ENCODE results near the gene FUT2. TPM values are rescaled to one million over a fixed set of nuclear protein-coding genes. Genes with fewer than 3 reads are reported as not detected.
A peak's percentile ranks its signal among the peaks of the same experiment; 100 is the strongest.

The FUT2 gene
- total and polyA plus RNA-seq, 2 of the 13 experiments (the other 11 are each of a cell fraction or from before 2014, with no cell fraction given): 0.07 TPM; not detected in 1

DNA sequence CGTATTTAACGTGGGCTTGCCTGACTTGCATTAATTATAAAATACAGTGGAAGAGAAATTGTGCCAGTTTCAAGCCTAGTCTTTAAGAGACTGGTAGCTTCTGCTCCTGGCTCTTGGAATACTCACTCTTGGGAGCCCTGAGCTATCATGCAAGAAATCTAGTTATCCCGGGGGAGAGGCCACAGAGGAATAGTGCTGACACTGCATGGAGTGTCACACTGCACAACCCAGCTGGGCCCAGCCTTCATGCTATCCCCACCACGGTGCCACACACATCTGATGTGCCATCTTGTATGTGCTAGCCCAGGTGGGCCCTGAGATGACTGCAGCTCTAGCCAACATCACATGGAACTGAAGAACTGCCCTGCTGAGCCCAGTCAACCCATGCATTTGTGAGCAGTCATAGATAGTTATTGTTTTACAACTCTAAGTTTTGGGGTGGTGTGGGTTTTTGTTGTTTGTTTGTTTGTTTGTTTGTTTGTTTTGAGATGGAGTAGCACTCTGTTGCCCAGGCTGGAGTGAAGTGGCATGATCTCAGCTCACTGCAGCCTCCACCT, 15.4 kb downstream of the FUT2 start:
- Histone ChIP-seq H3K9me3 (ENCODE audit: low read length) (peaks cover 4% of the 10 kb centered on the region; the same call in 1 of the 2 replicates), H3K36me3 (replicated peaks in 1 of 2; ENCODE audit: control insufficient read depth in 1 of 2, insufficient read depth in 2 of 2, low read length in 2 of 2) (no peaks in the 10 kb centered on the region), H3K27ac (ENCODE audit: extremely low read length, insufficient read depth, low read length) (no peak overlapping the region), H3K79me2 (ENCODE audit: insufficient read depth, low read length) (peaks cover 5% of the 10 kb centered on the region), H4K20me1 (ENCODE audit: insufficient read depth, low read length) (no peaks in the 10 kb centered on the region), H3K4me3 (replicated peaks in 1 of 3; ENCODE audit: insufficient read depth in 1 of 3, low read depth in 2 of 3, low read length in 3 of 3) (no peak overlapping the region), H3K4me2 (ENCODE audit: low read depth, low read length) (no peak overlapping the region), H3K9ac (ENCODE audit: insufficient read depth, low read depth, low read length) (no peak overlapping the region), H2AFZ (ENCODE audit: low read length) (no peak overlapping the region), H3K4me1 (ENCODE audit: insufficient read depth, low read length) (peaks cover 22% of the 10 kb centered on the region; the same call in 1 of the 2 replicates), H3K27me3 (ENCODE audit: control insufficient read depth in 1 of 2, insufficient read depth in 2 of 2, low read length in 2 of 2) (no peaks in the 10 kb centered on the region)
- no TSS peak for BruUV-seq (replicated peaks)
- intact Hi-C loops (cut with micrococcal nuclease; ENCODE audit: unreplicated experiment) (loop anchor here (5.0 kb wide), 1 partner anchor 34 kb away; no protein-coding TSS in a partner anchor), in situ Hi-C loops (cut with HindIII; ENCODE audit: extremely low pct_ligation_motif_present, low pct_unique_long_range_greater_than_20kb) (no loop called here)
- TF ChIP-seq ZBED4 (CRISPR knock-in tag; IDR thresholded peaks at IDR 0.05; ENCODE audit: borderline replicate concordance) (no peak), MAFF (IDR thresholded peaks at IDR 0.05; ENCODE audit: low read depth, low read length) (peak; percentile 23; the same call in 1 of the 2 replicates), ZIK1 (CRISPR knock-in tag; IDR thresholded peaks at IDR 0.05; ENCODE audit: borderline replicate concordance, low read depth) (no peak), ZNF331 (CRISPR knock-in tag; IDR thresholded peaks at IDR 0.05) (peak; percentile 100), ZFX (CRISPR knock-in tag; IDR thresholded peaks at IDR 0.05; ENCODE audit: low read depth) (no peak), CBFB (CRISPR knock-in tag; IDR thresholded peaks at IDR 0.05) (no peak), REPIN1 (CRISPR knock-in tag; IDR thresholded peaks at IDR 0.05; ENCODE audit: borderline replicate concordance, low read depth) (no peak), ZNF326 (CRISPR knock-in tag; IDR thresholded peaks at IDR 0.05; ENCODE audit: borderline replicate concordance) (0 out of 2 replicates have a peak, but pooled peaks have one; percentile 36), MAFK (conservative IDR thresholded peaks at IDR 0.05 in 1 of 2, IDR thresholded peaks at IDR 0.05 in 1 of 2; ENCODE audit: low read length in 2 of 2) (peak; percentile 61 to 67; a peak in 3 of 4 replicates)
- CTCF ChIA-PET (ENCODE audit: low intra/inter-chr PET ratio, low total read pairs): no interaction called here
- FAIRE-seq: no peak
- no peak for DNase-seq (ENCODE audit: low spot score)
- POLR2A ChIA-PET: interaction anchor here (1.6 to 1.8 kb wide), 2 partner anchors 9 to 15 kb away, joined by 4 to 5 read pairs; partner anchors contain the start of gene FUT2
- no peak for ATAC-seq
- 98% methylated on average over 4 of the region's 4 CpGs for WGBS (ENCODE audit: low lambda C conversion rate)
